Heart left ventricle (tissue), 13 donors: Measurements from ENCODE around the gene HAUS7.

ENCODE experiments used
- POLR2A ChIP-seq, 2 donors: fragments of 450-650 bp; IDR thresholded peaks; one replicate each; pipeline ENCODE4 v1.6.1; 2017; ENCODE audit warnings: antibody characterized with exemption in 2 of 2, mild to moderate bottlenecking in 2 of 2, moderate library complexity in 2 of 2
- TF ChIP-seq, protein P1 (sequence below), 12 donors: fragments of 200-600 bp; sonication (generic) in 4 of 12; IDR thresholded peaks; one replicate each; pipeline versions ENCODE4 v1.5.0 to v1.8.0; 2018 to 2022; ENCODE audit warnings: antibody characterized with exemption in 12 of 12, mild to moderate bottlenecking in 5 of 12
- donor health status: ischemic (EF 13 %, LVEDD 7.1; RV severe dilation, severe dysfunction).
- donor health status: DM: no; HTN: yes; CAD: no.
- donor health status: DM: no; HTN: no; CAD: no.
- donor health status: ischemic (EF 25% LVEDD 6.9; RV normal size, moderate dysfunction).
- donor health status: ischemic (EF 25% LVEDD 5.7; RV mildly dilated, moderate dysfunction).
- donor health status: ischemic (EF 35%, LVEDD 5.7; RV mildly dilated, moderate dysfunction).
- donor health status: nonischemic (EF 11% LVEDD 7.7; RV severe dilation, severe dysfunction).
- donor health status: DM: yes; HTN: yes; CAD: no.
- donor health status: PGD.
- donor health status: ischemic (EF 29% LVEDD 5.4; RV normal size, mild dysfunction).
- donor health status: nonischemic (EF 23%, LVEDD 6.1; RV moderate dilation, normal function).

DNA sequence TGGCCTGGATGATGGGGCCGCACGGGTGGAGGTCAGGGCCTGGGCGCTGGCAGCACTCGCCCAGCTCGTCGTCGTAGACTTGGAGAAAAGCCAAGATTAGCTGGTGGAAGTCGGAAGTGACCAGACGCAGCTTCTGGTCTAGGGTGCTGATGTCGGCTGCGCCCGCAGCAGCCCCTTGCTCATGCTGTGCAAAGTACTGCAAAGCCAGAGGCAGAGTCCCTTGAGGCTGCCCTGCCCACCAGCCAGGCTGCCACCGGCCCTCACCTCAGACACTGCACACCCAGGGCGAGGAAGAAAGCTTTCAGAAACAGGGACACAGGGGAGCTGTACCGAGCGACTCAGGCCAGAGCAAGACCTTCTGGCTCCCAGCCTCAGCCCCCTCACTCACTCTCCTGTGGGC lies 14.8 kb downstream of the HAUS7 start:
- TF ChIP-seq, protein P1, sequence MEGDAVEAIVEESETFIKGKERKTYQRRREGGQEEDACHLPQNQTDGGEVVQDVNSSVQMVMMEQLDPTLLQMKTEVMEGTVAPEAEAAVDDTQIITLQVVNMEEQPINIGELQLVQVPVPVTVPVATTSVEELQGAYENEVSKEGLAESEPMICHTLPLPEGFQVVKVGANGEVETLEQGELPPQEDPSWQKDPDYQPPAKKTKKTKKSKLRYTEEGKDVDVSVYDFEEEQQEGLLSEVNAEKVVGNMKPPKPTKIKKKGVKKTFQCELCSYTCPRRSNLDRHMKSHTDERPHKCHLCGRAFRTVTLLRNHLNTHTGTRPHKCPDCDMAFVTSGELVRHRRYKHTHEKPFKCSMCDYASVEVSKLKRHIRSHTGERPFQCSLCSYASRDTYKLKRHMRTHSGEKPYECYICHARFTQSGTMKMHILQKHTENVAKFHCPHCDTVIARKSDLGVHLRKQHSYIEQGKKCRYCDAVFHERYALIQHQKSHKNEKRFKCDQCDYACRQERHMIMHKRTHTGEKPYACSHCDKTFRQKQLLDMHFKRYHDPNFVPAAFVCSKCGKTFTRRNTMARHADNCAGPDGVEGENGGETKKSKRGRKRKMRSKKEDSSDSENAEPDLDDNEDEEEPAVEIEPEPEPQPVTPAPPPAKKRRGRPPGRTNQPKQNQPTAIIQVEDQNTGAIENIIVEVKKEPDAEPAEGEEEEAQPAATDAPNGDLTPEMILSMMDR (IDR thresholded peaks at IDR 0.05) = no peak
- TF ChIP-seq POLR2A (IDR thresholded peaks at IDR 0.05) = no peak
